HepG2 (cell line): ENCODE results near the gene PEAR1. TPM values are rescaled to one million over a fixed set of nuclear protein-coding genes. Genes with fewer than 3 reads are reported as not detected.

Experiments
- ARNTL ChIP-seq: sonication (generic); formaldehyde crosslinking; IDR thresholded peaks from 2 replicates; pipeline ENCODE4 v1.4.0; 2020; ENCODE audit warnings: mild to moderate bottlenecking, missing genetic modification reagents
- CAMTA2 ChIP-seq: sonication (generic); formaldehyde crosslinking; IDR thresholded peaks from 2 replicates; pipeline ENCODE4 v1.4.0; 2020; ENCODE audit warnings: mild to moderate bottlenecking, missing genetic modification reagents, borderline replicate concordance
- HDAC2 ChIP-seq: sonication (generic); formaldehyde crosslinking; IDR thresholded peaks from 2 replicates; pipeline ENCODE4 v1.4.0; 2020; ENCODE audit warnings: missing genetic modification reagents
- JUNB ChIP-seq: sonication (generic); formaldehyde crosslinking; IDR thresholded peaks from 2 replicates; pipeline ENCODE4 v1.8.0; 2022; ENCODE audit warnings: missing genetic modification reagents, mild to moderate bottlenecking, borderline replicate concordance
- MXD4 ChIP-seq: IDR thresholded peaks from 2 replicates; pipeline ENCODE4 v1.6.1; 2016; ENCODE audit warnings: mild to moderate bottlenecking, missing biosample characterization, missing genetic modification reagents
- MYC ChIP-seq: sonication (generic); formaldehyde crosslinking; IDR thresholded peaks from 2 replicates; pipeline ENCODE4 v1.9.0; 2021; ENCODE audit warnings: missing genetic modification reagents, borderline replicate concordance
- NR1H2 ChIP-seq: sonication (generic); formaldehyde crosslinking; IDR thresholded peaks from 2 replicates; pipeline ENCODE4 v1.8.1; 2022; ENCODE audit warnings: low read depth, missing genetic modification reagents, borderline replicate concordance
- RORA ChIP-seq: sonication (generic); formaldehyde crosslinking; IDR thresholded peaks from 2 replicates; pipeline ENCODE4 v1.5.0; 2020; ENCODE audit warnings: mild to moderate bottlenecking, missing genetic modification reagents, moderate library complexity
- RXRA ChIP-seq: sonication (generic); formaldehyde crosslinking; IDR thresholded peaks from 2 replicates; pipeline ENCODE4 v1.5.1; 2020; ENCODE audit warnings: missing genetic modification reagents
- SAP130 ChIP-seq: IDR thresholded peaks from 2 replicates; pipeline ENCODE4 v1.6.1; 2016; ENCODE audit warnings: low read depth
- TARDBP ChIP-seq: sonication (generic); formaldehyde crosslinking; IDR thresholded peaks from 2 replicates; pipeline ENCODE4 v1.8.0; 2022; ENCODE audit warnings: mild to moderate bottlenecking, missing genetic modification reagents
- TFDP2 ChIP-seq: sonication (generic); formaldehyde crosslinking; IDR thresholded peaks from 2 replicates; pipeline ENCODE4 v1.4.0; 2020; ENCODE audit warnings: missing genetic modification reagents
- ZBED4 ChIP-seq: sonication (generic); formaldehyde crosslinking; IDR thresholded peaks from 2 replicates; pipeline ENCODE4 v1.4.0; 2020; ENCODE audit warnings: missing genetic modification reagents, borderline replicate concordance
- ZBTB37 ChIP-seq: sonication (generic); formaldehyde crosslinking; IDR thresholded peaks from 2 replicates; pipeline ENCODE4 v1.4.0; 2020; ENCODE audit warnings: mild to moderate bottlenecking, missing genetic modification reagents
- ZFP91 ChIP-seq: sonication (generic); formaldehyde crosslinking; IDR thresholded peaks from 2 replicates; pipeline ENCODE4 v1.9.0; 2022; ENCODE audit warnings: missing genetic modification reagents, mild to moderate bottlenecking, borderline replicate concordance
- ZFX ChIP-seq: sonication (generic); formaldehyde crosslinking; IDR thresholded peaks from 2 replicates; pipeline ENCODE4 v1.4.0; 2020; ENCODE audit warnings: mild to moderate bottlenecking, low read depth, missing genetic modification reagents, moderate library complexity
- ZNF562 ChIP-seq: sonication (generic); formaldehyde crosslinking; IDR thresholded peaks from 2 replicates; pipeline ENCODE4 v1.8.0; 2022; ENCODE audit warnings: missing genetic modification reagents, borderline replicate concordance
- ZUFSP ChIP-seq: sonication (generic); formaldehyde crosslinking; IDR thresholded peaks from 2 replicates; pipeline ENCODE4 v1.9.0; 2021; ENCODE audit warnings: missing genetic modification reagents, mild to moderate bottlenecking, borderline replicate concordance
- polyA plus RNA-seq, 8 experiments: library from polyadenylated mRNA; depleted of rRNA in 3 of 8; stranded (reverse) in 7 of 8; unstranded in 1 of 8; fragments of >200 nt; fragmentation: Illumina TruSeq in 4 of 8; extraction: Trizol in 4 of 8; gene quantifications; 2 replicates each; pipeline versions ENCODE4 v1.2.1 to v1.2.3, GENCODE V29; 2011 to 2016; ENCODE audit warnings: low read depth in 4 of 8, missing spikeins in 1 of 8, mixed read lengths in 1 of 8; ENCODE audit not compliant: insufficient read depth in 1 of 8
- total RNA-seq, 5 experiments: library from RNA; depleted of rRNA; stranded (reverse); fragments of >200 nt; fragmentation: Illumina TruSeq; extraction: Trizol; gene quantifications; 2 replicates each; pipeline ENCODE4 v1.2.3, GENCODE V29; 2016; ENCODE audit warnings: low read depth in 1 of 5

Gene PEAR1
- total and polyA plus RNA-seq, 2 of the 13 experiments (the other 11 are each of a cell fraction or from before 2014, with no cell fraction given): 0.27 to 0.41 TPM

GRCh38 chr1:156920233-156921052, 26.9 kb downstream of the PEAR1 start, which contains the start of gene LRRC71 (continued):
- peak; percentile 85 for TF ChIP-seq ZBED4 (CRISPR knock-in tag)
- TF ChIP-seq HDAC2 (CRISPR knock-in tag): no peak
- peak; percentile 73; the same call in 1 of the 2 replicates for TF ChIP-seq MYC
- peak; percentile 42; the same call in 1 of the 2 replicates for TF ChIP-seq ZFX (CRISPR knock-in tag)
- no peak for TF ChIP-seq ZUFSP (CRISPR knock-in tag)
- no peak for TF ChIP-seq ZBTB37
- TF ChIP-seq MXD4 (CRISPR knock-in tag): 0 out of 2 replicates have a peak, but pooled peaks have one; percentile 42
- TF ChIP-seq TARDBP (CRISPR knock-in tag): peak; percentile 40; the same call in 1 of the 2 replicates
- TF ChIP-seq SAP130 (CRISPR knock-in tag): peak; percentile 39; the same call in 1 of the 2 replicates
- no peak for TF ChIP-seq NR1H2 (CRISPR knock-in tag)
- TF ChIP-seq ZNF562 (CRISPR knock-in tag): no peak
- peak; percentile 38; the same call in 1 of the 2 replicates for TF ChIP-seq RXRA (CRISPR knock-in tag)
- TF ChIP-seq RORA (CRISPR knock-in tag): no peak
- no peak for TF ChIP-seq ARNTL (CRISPR knock-in tag)
- TF ChIP-seq JUNB (CRISPR knock-in tag): no peak
- no peak for TF ChIP-seq TFDP2 (CRISPR knock-in tag)
- TF ChIP-seq CAMTA2 (CRISPR knock-in tag): no peak
- TF ChIP-seq ZFP91 (CRISPR knock-in tag): peak; percentile 66; the same call in 1 of the 2 replicates
